ENCODE measurements around the gene MSL2.
"Not testable (repeated sequence)": the region's sequence is repeated elsewhere in the genome, so short reads cannot be mapped to it uniquely, and the experiment has no call there.

The MSL2 gene

DNA sequence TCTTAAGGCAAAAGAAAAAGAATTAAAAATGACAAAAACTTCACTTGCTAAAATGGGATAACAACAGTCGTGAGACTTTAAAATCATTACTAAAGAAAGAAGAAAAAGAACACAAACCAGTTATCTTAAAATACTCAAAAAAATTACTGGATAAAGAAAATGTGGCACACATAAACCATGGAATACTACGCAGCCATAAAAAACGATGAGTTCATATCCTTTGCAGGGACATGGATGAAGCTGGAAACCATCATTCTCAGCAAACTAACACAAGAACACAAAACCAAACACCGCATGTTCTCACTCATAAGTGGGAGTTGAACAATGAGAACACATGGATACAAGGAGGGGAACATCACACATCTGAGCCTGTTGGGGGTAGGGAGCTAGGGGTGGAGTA is 27.9 kb downstream of the MSL2 start:
- not testable (repeated sequence) for H3K36me3 ChIP-seq (ENCODE audit: control insufficient read depth in 1 of 2, insufficient read depth in 2 of 2, low read depth in 1 of 2, low read length in 2 of 2); H3K27ac ChIP-seq (ENCODE audit: low read length, poor library complexity, severe bottlenecking); H3K27me3 ChIP-seq (ENCODE audit: control insufficient read depth in 1 of 2, insufficient read depth in 1 of 2, low read length in 2 of 2); H2BK120ac ChIP-seq (ENCODE audit: low read depth, low read length); DNase-seq; H2BK15ac ChIP-seq (ENCODE audit: low read depth, poor library complexity, severe bottlenecking); H2BK12ac ChIP-seq (ENCODE audit: low read length in 2 of 2); H3K9me3 ChIP-seq (ENCODE audit: control insufficient read depth, low read length); H3K4me2 ChIP-seq (ENCODE audit: low read length, poor library complexity, severe bottlenecking); H3K23ac ChIP-seq (ENCODE audit: low read length in 2 of 2); H3K4me1 ChIP-seq (ENCODE audit: control insufficient read depth, insufficient read depth, low read depth, low read length); H3K9ac ChIP-seq (ENCODE audit: low read length); H3K18ac ChIP-seq (ENCODE audit: low read depth in 1 of 2, low read length in 2 of 2); H3K4ac ChIP-seq (ENCODE audit: low read depth in 1 of 2, low read length in 2 of 2); H3K79me1 ChIP-seq (replicated peaks; ENCODE audit: low read length, poor library complexity, severe bottlenecking); H2BK5ac ChIP-seq (ENCODE audit: low read depth, low read length, poor library complexity, severe bottlenecking); H4K8ac ChIP-seq (ENCODE audit: low read length); H3K14ac ChIP-seq (ENCODE audit: low read length in 2 of 2); H2AFZ ChIP-seq (ENCODE audit: low read depth, low read length); H4K91ac ChIP-seq (ENCODE audit: low read length); H3K4me3 ChIP-seq (ENCODE audit: insufficient read depth in 1 of 2, low read depth in 1 of 2, low read length in 2 of 2); H2AK5ac ChIP-seq (ENCODE audit: low read length, severe bottlenecking)
- whole genome bisulfite sequencing: no CpG with 5 or more reads among the region's 4 CpGs

GRCh38 chr3:136166507-136166906 is 29.6 kb downstream of the MSL2 start:
- H3K79me1 ChIP-seq (replicated peaks; ENCODE audit: low read length, poor library complexity, severe bottlenecking): no peaks in the 10 kb centered on the region
- WGBS: 75% methylated on average over 3 of the region's 3 CpGs
- H4K91ac ChIP-seq (ENCODE audit: low read length): no peak overlapping the region
- H4K8ac ChIP-seq (ENCODE audit: low read length): no peak overlapping the region
- H3K18ac ChIP-seq (ENCODE audit: low read depth in 1 of 2, low read length in 2 of 2): no peak overlapping the region
- no peaks in the 10 kb centered on the region for H3K36me3 ChIP-seq (ENCODE audit: control insufficient read depth in 1 of 2, insufficient read depth in 2 of 2, low read depth in 1 of 2, low read length in 2 of 2)
- H3K4me2 ChIP-seq (ENCODE audit: low read length, poor library complexity, severe bottlenecking): no peak overlapping the region
- no peak overlapping the region for H2BK15ac ChIP-seq (ENCODE audit: low read depth, poor library complexity, severe bottlenecking)
- H3K9ac ChIP-seq (ENCODE audit: low read length): no peak overlapping the region
- H3K4ac ChIP-seq (ENCODE audit: low read depth in 1 of 2, low read length in 2 of 2): no peak overlapping the region
- peaks cover 4% of the 10 kb centered on the region for H3K4me1 ChIP-seq (ENCODE audit: control insufficient read depth, insufficient read depth, low read depth, low read length)
- no peaks in the 10 kb centered on the region for H3K27me3 ChIP-seq (ENCODE audit: control insufficient read depth in 1 of 2, insufficient read depth in 1 of 2, low read length in 2 of 2)
- H2AK5ac ChIP-seq (ENCODE audit: low read length, severe bottlenecking): no peak overlapping the region
- H3K23ac ChIP-seq (ENCODE audit: low read length in 2 of 2): no peak overlapping the region
- H3K14ac ChIP-seq (ENCODE audit: low read length in 2 of 2): no peak overlapping the region
- peak; percentile 32 for DNase-seq
- H2AFZ ChIP-seq (ENCODE audit: low read depth, low read length): no peak overlapping the region
- H3K4me3 ChIP-seq (ENCODE audit: insufficient read depth in 1 of 2, low read depth in 1 of 2, low read length in 2 of 2): no peak overlapping the region
- no peaks in the 10 kb centered on the region for H3K9me3 ChIP-seq (ENCODE audit: control insufficient read depth, low read length)
- no peak overlapping the region for H2BK12ac ChIP-seq (ENCODE audit: low read length in 2 of 2)
- no peak overlapping the region for H2BK5ac ChIP-seq (ENCODE audit: low read depth, low read length, poor library complexity, severe bottlenecking)
- no peak overlapping the region for H3K27ac ChIP-seq (ENCODE audit: low read length, poor library complexity, severe bottlenecking)
- no peak overlapping the region for H2BK120ac ChIP-seq (ENCODE audit: low read depth, low read length)

- not testable (repeated sequence) for H2AK5ac ChIP-seq (ENCODE audit: low read length, severe bottlenecking); H3K27ac ChIP-seq (ENCODE audit: low read length, poor library complexity, severe bottlenecking); H3K9me3 ChIP-seq (ENCODE audit: control insufficient read depth, low read length); H3K14ac ChIP-seq (ENCODE audit: low read length in 2 of 2); H2AFZ ChIP-seq (ENCODE audit: low read depth, low read length); H3K4me1 ChIP-seq (ENCODE audit: control insufficient read depth, insufficient read depth, low read depth, low read length); H3K4me3 ChIP-seq (ENCODE audit: insufficient read depth in 1 of 2, low read depth in 1 of 2, low read length in 2 of 2); H3K79me1 ChIP-seq (replicated peaks; ENCODE audit: low read length, poor library complexity, severe bottlenecking); H3K4me2 ChIP-seq (ENCODE audit: low read length, poor library complexity, severe bottlenecking); H4K8ac ChIP-seq (ENCODE audit: low read length); H3K9ac ChIP-seq (ENCODE audit: low read length); H2BK15ac ChIP-seq (ENCODE audit: low read depth, poor library complexity, severe bottlenecking); H3K23ac ChIP-seq (ENCODE audit: low read length in 2 of 2); H3K4ac ChIP-seq (ENCODE audit: low read depth in 1 of 2, low read length in 2 of 2); H2BK5ac ChIP-seq (ENCODE audit: low read depth, low read length, poor library complexity, severe bottlenecking); H3K18ac ChIP-seq (ENCODE audit: low read depth in 1 of 2, low read length in 2 of 2); H3K36me3 ChIP-seq (ENCODE audit: control insufficient read depth in 1 of 2, insufficient read depth in 2 of 2, low read depth in 1 of 2, low read length in 2 of 2); H3K27me3 ChIP-seq (ENCODE audit: control insufficient read depth in 1 of 2, insufficient read depth in 1 of 2, low read length in 2 of 2); DNase-seq; H4K91ac ChIP-seq (ENCODE audit: low read length); H2BK12ac ChIP-seq (ENCODE audit: low read length in 2 of 2); H2BK120ac ChIP-seq (ENCODE audit: low read depth, low read length)
Measured at GRCh38 chr3:136163607-136164006, 32.5 kb downstream of the MSL2 start.

DNA sequence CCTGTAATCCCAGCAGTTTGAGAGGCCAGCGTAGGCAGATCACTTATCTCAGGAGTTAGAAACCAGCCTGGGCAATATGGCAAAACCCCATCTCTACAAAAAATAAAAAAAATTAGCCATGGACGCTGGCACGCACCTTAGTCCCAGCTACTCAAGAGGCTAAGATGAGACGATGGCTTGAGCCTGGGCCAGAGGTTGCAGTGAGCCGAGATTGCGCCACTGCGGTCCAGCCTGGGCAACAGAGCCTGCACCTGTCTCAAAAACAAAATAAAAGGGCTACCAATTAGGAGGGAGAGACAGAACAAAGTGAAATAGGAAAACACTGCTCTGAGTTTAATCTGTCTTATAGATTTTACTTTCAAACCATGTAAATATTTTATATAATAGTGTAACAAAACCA is 33.8 kb downstream of the MSL2 start:
- Histone ChIP-seq H3K9me3 (ENCODE audit: control insufficient read depth, low read length) (no peaks in the 10 kb centered on the region), H4K8ac (ENCODE audit: low read length) (no peak overlapping the region), H3K36me3 (ENCODE audit: control insufficient read depth in 1 of 2, insufficient read depth in 2 of 2, low read depth in 1 of 2, low read length in 2 of 2) (no peaks in the 10 kb centered on the region), H2BK120ac (ENCODE audit: low read depth, low read length) (no peak overlapping the region), H4K91ac (ENCODE audit: low read length) (no peak overlapping the region), H3K18ac (ENCODE audit: low read depth in 1 of 2, low read length in 2 of 2) (no peak overlapping the region), H2BK5ac (ENCODE audit: low read depth, low read length, poor library complexity, severe bottlenecking) (no peak overlapping the region), H2AFZ (ENCODE audit: low read depth, low read length) (no peak overlapping the region), H3K4ac (ENCODE audit: low read depth in 1 of 2, low read length in 2 of 2) (no peak overlapping the region), H3K14ac (ENCODE audit: low read length in 2 of 2) (no peak overlapping the region), H2BK12ac (ENCODE audit: low read length in 2 of 2) (no peak overlapping the region), H3K27ac (ENCODE audit: low read length, poor library complexity, severe bottlenecking) (no peak overlapping the region), H3K4me3 (ENCODE audit: insufficient read depth in 1 of 2, low read depth in 1 of 2, low read length in 2 of 2) (no peak overlapping the region), H3K79me1 (replicated peaks; ENCODE audit: low read length, poor library complexity, severe bottlenecking) (no peaks in the 10 kb centered on the region), H3K27me3 (ENCODE audit: control insufficient read depth in 1 of 2, insufficient read depth in 1 of 2, low read length in 2 of 2) (no peaks in the 10 kb centered on the region), H3K4me1 (ENCODE audit: control insufficient read depth, insufficient read depth, low read depth, low read length) (peaks cover 2% of the 10 kb centered on the region), H3K9ac (ENCODE audit: low read length) (no peak overlapping the region), H3K23ac (ENCODE audit: low read length in 2 of 2) (no peak overlapping the region), H2BK15ac (ENCODE audit: low read depth, poor library complexity, severe bottlenecking) (no peak overlapping the region), H3K4me2 (ENCODE audit: low read length, poor library complexity, severe bottlenecking) (no peak overlapping the region), H2AK5ac (ENCODE audit: low read length, severe bottlenecking) (no peak overlapping the region)
- no peak for DNase-seq
- whole genome bisulfite sequencing: 99% methylated on average over 6 of the region's 7 CpGs

Measured in mesenchymal stem cell (in vitro differentiated cells and primary cell).